DND-41 (cell line): ENCODE results near the gene OASL.

Experiments
- ATAC-seq: fragments of 200-7000 bp; cut with Tn5 transposase; 3 replicates; pipeline ENCODE4 v1.9.1; 2021; ENCODE audit warnings: low read depth; ENCODE audit not compliant: insufficient read depth
- DNase-seq: peaks from one replicate; pipeline ENCODE4 v3.0.0-alpha.2; 2020
- H2AFZ ChIP-seq: 2 replicates; pipeline ENCODE4 v1.6.0; 2012; ENCODE audit warnings: low read depth, low read length
- H3K27ac ChIP-seq: 2 replicates; pipeline ENCODE4 v1.5.1; 2012; ENCODE audit warnings: low read length, inconsistent platforms
- H3K27me3 ChIP-seq: fragments of 200-600 bp; sonication (generic); 2 replicates; pipeline ENCODE4 v1.6.0; 2012; ENCODE audit warnings: low read length, mild to moderate bottlenecking, inconsistent platforms; ENCODE audit not compliant: insufficient read depth, poor library complexity
- H3K36me3 ChIP-seq: 2 replicates; pipeline ENCODE4 v1.5.1; 2012; ENCODE audit warnings: low read length, inconsistent platforms; ENCODE audit not compliant: insufficient read depth
- H3K4me1 ChIP-seq: 2 replicates; pipeline ENCODE4 v1.5.1; 2012; ENCODE audit warnings: mild to moderate bottlenecking, low read length; ENCODE audit not compliant: insufficient read depth
- H3K4me2 ChIP-seq: 2 replicates; pipeline ENCODE4 v1.6.0; 2012; ENCODE audit warnings: mild to moderate bottlenecking, moderate library complexity, low read length, inconsistent platforms; ENCODE audit not compliant: insufficient read depth
- H3K4me3 ChIP-seq, 2 experiments: fragments of 200-600 bp in 1 of 2; shearing (Covaris generic) in 1 of 2; 2 replicates each; pipeline ENCODE4 v1.5.1; 2012 to 2016; ENCODE audit warnings: inconsistent platforms in 2 of 2, low read length in 2 of 2, mild to moderate bottlenecking in 2 of 2, low read depth in 1 of 2, moderate library complexity in 1 of 2
- H3K79me2 ChIP-seq: 2 replicates; pipeline ENCODE4 v1.6.0; 2012; ENCODE audit warnings: low read length, inconsistent platforms; ENCODE audit not compliant: insufficient read depth
- H3K9ac ChIP-seq: 2 replicates; pipeline ENCODE4 v1.6.0; 2012; ENCODE audit warnings: low read depth, mild to moderate bottlenecking, inconsistent platforms, low read length, moderate library complexity
- H3K9me3 ChIP-seq: 2 replicates; pipeline ENCODE4 v1.5.1; 2012; ENCODE audit warnings: low read length, moderate library complexity, mild to moderate bottlenecking, inconsistent platforms; ENCODE audit not compliant: insufficient read depth, severe bottlenecking
- H4K20me1 ChIP-seq: 2 replicates; pipeline ENCODE4 v1.6.0; 2012; ENCODE audit warnings: low read length; ENCODE audit not compliant: insufficient read depth
- EZH2 ChIP-seq: IDR thresholded peaks from 3 replicates; pipeline ENCODE4 v1.6.1; 2012; ENCODE audit warnings: borderline replicate concordance, low read depth, mild to moderate bottlenecking, moderate library complexity, low read length, inconsistent platforms; ENCODE audit not compliant: severe bottlenecking
- TF ChIP-seq, protein P1 (sequence below): IDR thresholded peaks from 2 replicates; pipeline ENCODE4 v1.5.1; 2012; ENCODE audit warnings: borderline replicate concordance, low read length, moderate library complexity, mild to moderate bottlenecking; ENCODE audit not compliant: poor library complexity, severe bottlenecking; ENCODE audit errors: extremely low read depth

Gene OASL

DNA sequence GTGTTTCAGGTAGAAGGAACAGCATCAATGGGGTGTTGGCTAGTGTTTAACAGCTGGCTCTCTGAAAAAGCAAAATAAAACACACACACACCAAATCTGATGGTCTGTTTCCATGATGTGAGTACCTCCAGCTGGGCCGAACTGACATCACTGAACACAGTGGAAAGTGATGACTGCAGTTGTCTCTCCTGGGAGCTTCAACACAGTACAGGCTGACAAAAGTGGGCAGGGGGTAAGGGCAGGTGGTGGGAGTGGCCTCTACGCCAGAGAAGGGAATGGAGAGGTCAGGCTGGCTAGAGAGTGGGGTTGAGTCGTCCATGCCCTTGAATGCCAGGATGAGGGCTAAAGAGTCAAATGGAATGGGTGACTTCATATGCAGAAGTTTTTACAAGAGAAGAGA lies 68.7 kb downstream of the OASL start:
- H3K9ac ChIP-seq, result no peak overlapping the region
- ATAC-seq, result no peak

More for the DNA sequence above, 68.7 kb downstream of the OASL start:
- H2AFZ ChIP-seq, result no peak overlapping the region
- H3K9me3 ChIP-seq, result no peaks in the 10 kb centered on the region
- no peaks in the 10 kb centered on the region for H3K36me3 ChIP-seq
- H3K4me2 ChIP-seq, result no peak overlapping the region
- H4K20me1 ChIP-seq, result no peaks in the 10 kb centered on the region
- no peaks in the 10 kb centered on the region; the same call in 1 of the 2 replicates for H3K4me1 ChIP-seq
- H3K4me3 ChIP-seq, result no peak overlapping the region
- no peak overlapping the region for H3K27ac ChIP-seq
- no peak for DNase-seq
- TF ChIP-seq EZH2, result no peak
- TF ChIP-seq, protein P1, sequence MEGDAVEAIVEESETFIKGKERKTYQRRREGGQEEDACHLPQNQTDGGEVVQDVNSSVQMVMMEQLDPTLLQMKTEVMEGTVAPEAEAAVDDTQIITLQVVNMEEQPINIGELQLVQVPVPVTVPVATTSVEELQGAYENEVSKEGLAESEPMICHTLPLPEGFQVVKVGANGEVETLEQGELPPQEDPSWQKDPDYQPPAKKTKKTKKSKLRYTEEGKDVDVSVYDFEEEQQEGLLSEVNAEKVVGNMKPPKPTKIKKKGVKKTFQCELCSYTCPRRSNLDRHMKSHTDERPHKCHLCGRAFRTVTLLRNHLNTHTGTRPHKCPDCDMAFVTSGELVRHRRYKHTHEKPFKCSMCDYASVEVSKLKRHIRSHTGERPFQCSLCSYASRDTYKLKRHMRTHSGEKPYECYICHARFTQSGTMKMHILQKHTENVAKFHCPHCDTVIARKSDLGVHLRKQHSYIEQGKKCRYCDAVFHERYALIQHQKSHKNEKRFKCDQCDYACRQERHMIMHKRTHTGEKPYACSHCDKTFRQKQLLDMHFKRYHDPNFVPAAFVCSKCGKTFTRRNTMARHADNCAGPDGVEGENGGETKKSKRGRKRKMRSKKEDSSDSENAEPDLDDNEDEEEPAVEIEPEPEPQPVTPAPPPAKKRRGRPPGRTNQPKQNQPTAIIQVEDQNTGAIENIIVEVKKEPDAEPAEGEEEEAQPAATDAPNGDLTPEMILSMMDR, result no peak
- H3K27me3 ChIP-seq, result no peaks in the 10 kb centered on the region
- no peaks in the 10 kb centered on the region for H3K79me2 ChIP-seq
